Parathyroid adenoma (tissue), 2 donors: ENCODE measurements around the gene FARS2.

ENCODE experiments used
- H2AFZ ChIP-seq: fragments of 300-600 bp; sonication (generic); one replicate; pipeline ENCODE4 v1.7.0; 2017; ENCODE audit warnings: antibody characterized with exemption, mild to moderate bottlenecking
- H3K27ac ChIP-seq: fragments of 300-600 bp; sonication (generic); one replicate; pipeline ENCODE4 v1.7.0; 2017
- H3K27me3 ChIP-seq: fragments of 300-600 bp; sonication (generic); one replicate; pipeline ENCODE4 v1.7.0; 2017; ENCODE audit warnings: low read length; ENCODE audit not compliant: control insufficient read depth, insufficient read depth
- H3K36me3 ChIP-seq: fragments of 300-600 bp; sonication (generic); one replicate; pipeline ENCODE4 v1.7.0; 2017; ENCODE audit warnings: low read length; ENCODE audit not compliant: control insufficient read depth, insufficient read depth
- H3K4me1 ChIP-seq: fragments of 300-600 bp; sonication (generic); one replicate; pipeline ENCODE4 v1.7.0; 2017; ENCODE audit warnings: control low read depth
- H3K4me2 ChIP-seq: fragments of 300-600 bp; sonication (generic); one replicate; pipeline ENCODE4 v1.7.0; 2017; ENCODE audit warnings: low read length
- H3K4me3 ChIP-seq: fragments of 300-600 bp; sonication (generic); one replicate; pipeline ENCODE4 v1.7.0; 2017; ENCODE audit warnings: low read depth, low read length
- H3K79me2 ChIP-seq: fragments of 300-600 bp; sonication (generic); one replicate; pipeline ENCODE4 v1.7.0; 2017; ENCODE audit warnings: control low read depth
- H3K9ac ChIP-seq: fragments of 300-600 bp; sonication (generic); one replicate; pipeline ENCODE4 v1.7.0; 2017; ENCODE audit warnings: mild to moderate bottlenecking
- H3K9me3 ChIP-seq: fragments of 300-600 bp; sonication (generic); one replicate; pipeline ENCODE4 v1.7.0; 2017; ENCODE audit warnings: low read length; ENCODE audit not compliant: control insufficient read depth
- TF ChIP-seq, protein P1 (sequence below): fragments of 300-600 bp; sonication (generic); IDR thresholded peaks from one replicate; pipeline ENCODE4 v1.7.0; 2017; ENCODE audit warnings: antibody characterized with exemption, mild to moderate bottlenecking
- donor health status: primary hyperparathyroidism.

Gene FARS2

DNA sequence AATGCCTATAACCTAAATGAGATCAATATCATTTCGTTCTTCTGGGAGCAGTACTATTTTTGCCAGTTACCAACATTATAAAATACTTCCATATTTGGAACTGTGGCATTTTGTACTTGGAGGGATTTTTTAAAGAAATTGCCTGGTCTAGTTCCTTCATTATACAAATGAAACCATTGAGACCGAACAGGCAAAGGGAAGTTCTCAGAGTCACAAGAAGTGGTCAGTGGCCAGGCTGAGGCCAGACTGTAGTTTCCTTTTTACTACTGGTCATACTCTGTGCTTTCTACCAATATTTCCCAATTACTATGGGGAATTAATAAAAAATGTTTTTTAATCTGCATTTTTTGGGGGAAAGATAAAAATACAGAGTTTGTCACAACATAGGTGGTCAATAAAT is 413.4 kb downstream of the FARS2 start:
- TF ChIP-seq, protein P1, sequence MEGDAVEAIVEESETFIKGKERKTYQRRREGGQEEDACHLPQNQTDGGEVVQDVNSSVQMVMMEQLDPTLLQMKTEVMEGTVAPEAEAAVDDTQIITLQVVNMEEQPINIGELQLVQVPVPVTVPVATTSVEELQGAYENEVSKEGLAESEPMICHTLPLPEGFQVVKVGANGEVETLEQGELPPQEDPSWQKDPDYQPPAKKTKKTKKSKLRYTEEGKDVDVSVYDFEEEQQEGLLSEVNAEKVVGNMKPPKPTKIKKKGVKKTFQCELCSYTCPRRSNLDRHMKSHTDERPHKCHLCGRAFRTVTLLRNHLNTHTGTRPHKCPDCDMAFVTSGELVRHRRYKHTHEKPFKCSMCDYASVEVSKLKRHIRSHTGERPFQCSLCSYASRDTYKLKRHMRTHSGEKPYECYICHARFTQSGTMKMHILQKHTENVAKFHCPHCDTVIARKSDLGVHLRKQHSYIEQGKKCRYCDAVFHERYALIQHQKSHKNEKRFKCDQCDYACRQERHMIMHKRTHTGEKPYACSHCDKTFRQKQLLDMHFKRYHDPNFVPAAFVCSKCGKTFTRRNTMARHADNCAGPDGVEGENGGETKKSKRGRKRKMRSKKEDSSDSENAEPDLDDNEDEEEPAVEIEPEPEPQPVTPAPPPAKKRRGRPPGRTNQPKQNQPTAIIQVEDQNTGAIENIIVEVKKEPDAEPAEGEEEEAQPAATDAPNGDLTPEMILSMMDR = no peak
- Histone ChIP-seq H3K4me1 (peaks cover 5% of the 10 kb centered on the region), H3K27me3 (no peaks in the 10 kb centered on the region), H3K4me3 (no peak overlapping the region), H3K4me2 (no peak overlapping the region), H2AFZ (no peak overlapping the region), H3K9ac (no peak overlapping the region), H3K79me2 (no peaks in the 10 kb centered on the region), H3K9me3 (no peaks in the 10 kb centered on the region), H3K36me3 (no peaks in the 10 kb centered on the region), H3K27ac (no peak overlapping the region)

DNA sequence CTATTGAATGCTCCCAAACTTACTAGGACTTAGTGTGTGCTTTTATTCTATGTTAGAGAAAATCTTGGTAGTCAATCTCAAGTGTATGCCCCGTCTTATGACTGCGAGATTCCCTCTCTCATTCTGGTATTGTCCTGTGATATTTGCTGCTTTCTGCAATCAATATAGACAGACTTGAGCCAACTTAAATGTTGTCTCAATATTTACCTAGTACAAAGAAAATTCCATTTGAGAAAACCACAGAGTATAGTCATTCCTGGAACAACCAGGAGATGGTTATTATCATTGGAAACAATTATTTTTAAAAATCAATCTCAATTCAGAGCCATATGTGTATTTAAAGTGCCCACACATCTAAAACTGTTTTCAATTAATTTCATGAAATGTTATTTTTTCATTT is 415.4 kb downstream of the FARS2 start:
- H3K27ac ChIP-seq = no peak overlapping the region
- TF ChIP-seq, protein P1 = no peak
- H3K79me2 ChIP-seq = peaks cover 4% of the 10 kb centered on the region
- H3K9ac ChIP-seq = no peak overlapping the region
- no peak overlapping the region for H3K4me2 ChIP-seq
- no peaks in the 10 kb centered on the region for H3K36me3 ChIP-seq
- peaks cover 5% of the 10 kb centered on the region for H3K4me1 ChIP-seq
- no peak overlapping the region for H3K4me3 ChIP-seq
- H2AFZ ChIP-seq = no peak overlapping the region
- H3K9me3 ChIP-seq = no peaks in the 10 kb centered on the region
- no peaks in the 10 kb centered on the region for H3K27me3 ChIP-seq

DNA sequence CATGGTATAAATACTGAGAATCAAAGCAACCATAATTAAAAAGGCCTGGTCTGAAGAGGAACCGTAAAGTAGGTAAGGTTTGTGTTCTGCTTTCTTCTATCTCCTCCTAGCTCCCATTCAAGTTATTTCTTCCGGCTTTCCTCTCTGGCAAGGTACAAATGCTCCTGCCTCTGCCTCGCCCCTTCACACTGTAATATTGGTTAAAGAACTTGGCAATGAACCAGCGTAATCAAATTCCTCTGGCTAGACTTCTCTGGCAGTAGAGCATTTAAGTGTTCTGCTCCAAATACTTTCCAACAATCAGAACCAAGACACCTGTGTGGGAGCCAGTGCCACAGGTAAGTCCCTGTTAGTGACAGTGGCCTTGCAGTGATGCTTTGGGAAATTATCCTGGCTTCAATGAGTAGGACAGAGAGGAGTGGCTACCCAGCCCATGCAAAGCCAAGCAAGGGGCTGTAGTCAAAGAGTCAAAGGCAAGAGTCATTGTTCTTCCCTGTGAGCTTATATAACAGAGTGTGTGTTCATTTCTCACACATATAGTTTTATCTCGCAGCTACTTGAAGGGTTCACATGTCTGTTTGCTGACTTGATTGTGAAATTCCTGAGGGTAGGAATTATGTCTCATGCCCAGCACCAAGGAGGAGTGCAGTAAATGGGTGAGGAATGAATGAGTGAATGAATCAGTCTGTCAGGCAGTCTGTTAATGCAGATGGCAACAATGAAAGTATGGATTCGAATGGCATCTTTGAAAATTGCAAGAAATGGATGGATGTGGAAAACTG is 416.1 kb downstream of the FARS2 start:
- H3K4me3 ChIP-seq = no peak overlapping the region
- H3K79me2 ChIP-seq = peaks cover 4% of the 10 kb centered on the region
- peaks cover 5% of the 10 kb centered on the region for H3K4me1 ChIP-seq
- H3K27me3 ChIP-seq = no peaks in the 10 kb centered on the region
- no peak overlapping the region for H3K4me2 ChIP-seq
- no peak overlapping the region for H2AFZ ChIP-seq
- H3K9ac ChIP-seq = no peak overlapping the region
- no peaks in the 10 kb centered on the region for H3K9me3 ChIP-seq
- TF ChIP-seq, protein P1 = no peak
- no peaks in the 10 kb centered on the region for H3K36me3 ChIP-seq
- H3K27ac ChIP-seq = no peak overlapping the region

DNA sequence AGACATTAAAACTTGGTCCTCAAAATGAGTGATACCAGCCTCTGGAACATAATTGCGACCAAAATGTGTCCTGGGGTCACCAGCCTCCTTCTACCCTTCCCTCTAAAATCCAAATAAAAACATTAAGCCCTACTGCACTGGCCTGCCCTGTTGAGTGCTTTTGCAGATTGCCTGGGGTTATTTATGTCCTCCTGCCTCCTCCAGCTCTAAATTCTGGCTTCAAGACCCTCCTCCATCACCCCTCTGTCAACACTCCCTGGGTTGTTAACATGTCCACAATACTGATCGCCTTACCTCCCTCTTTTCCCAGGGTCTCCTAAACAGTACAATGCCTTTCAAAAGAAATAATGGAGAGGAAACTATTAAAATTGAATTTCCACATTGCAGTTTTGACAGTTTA is 418.0 kb downstream of the FARS2 start:
- no peak overlapping the region for H2AFZ ChIP-seq
- no peak overlapping the region for H3K4me2 ChIP-seq
- H3K9me3 ChIP-seq = no peaks in the 10 kb centered on the region
- H3K36me3 ChIP-seq = no peaks in the 10 kb centered on the region
- H3K4me3 ChIP-seq = no peak overlapping the region
- H3K27me3 ChIP-seq = no peaks in the 10 kb centered on the region
- H3K4me1 ChIP-seq = peaks cover 5% of the 10 kb centered on the region
- H3K9ac ChIP-seq = no peak overlapping the region
- H3K79me2 ChIP-seq = peaks cover 4% of the 10 kb centered on the region
- H3K27ac ChIP-seq = no peak overlapping the region
- TF ChIP-seq, protein P1 = no peak

DNA sequence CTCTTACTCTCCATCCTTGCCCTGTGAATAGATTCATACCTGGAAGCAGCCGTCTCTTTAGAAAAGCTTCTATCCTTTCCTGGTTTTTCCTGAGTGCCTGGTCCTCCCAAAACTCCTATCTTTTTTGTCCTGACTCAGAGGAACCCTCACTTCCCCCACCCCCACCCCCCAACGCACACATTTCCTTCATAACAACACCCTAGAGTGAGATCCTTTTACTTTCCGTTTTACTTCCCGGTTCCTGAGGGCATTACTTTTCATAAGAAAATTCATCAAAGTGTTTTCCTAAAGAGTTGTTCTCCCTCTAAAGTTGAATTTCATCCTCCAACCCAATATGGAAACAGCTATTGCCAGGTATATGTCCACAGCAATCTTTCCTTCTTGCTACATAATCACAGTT is 418.4 kb downstream of the FARS2 start:
- Histone ChIP-seq H3K9ac (no peak overlapping the region), H3K79me2 (peaks cover 4% of the 10 kb centered on the region), H3K27ac (no peak overlapping the region), H3K4me1 (peaks cover 5% of the 10 kb centered on the region), H3K9me3 (no peaks in the 10 kb centered on the region), H3K27me3 (no peaks in the 10 kb centered on the region), H2AFZ (no peak overlapping the region), H3K4me3 (no peak overlapping the region), H3K4me2 (no peak overlapping the region), H3K36me3 (no peaks in the 10 kb centered on the region)
- TF ChIP-seq, protein P1 = no peak
